Calu3 (cell line): Measurements from ENCODE around the gene GLT1D1. TPM values are rescaled to one million over a fixed set of nuclear protein-coding genes. Genes with fewer than 3 reads are reported as not detected.

Source experiments
- BruUV-seq: library from RNA; stranded (reverse); fragments of 400-500 nt; replicated peaks from 2 replicates; lab custom pipeline; 2021; lab: Mats Ljungman, UMichigan
- CTCF ChIA-PET: fragments of 300-600 bp; sonication (Branson Sonifier 250); formaldehyde crosslinking; loops from one replicate; lab custom pipeline; 2022; ENCODE audit warnings: antibody characterized with exemption; lab: Charles Lee
- DNase-seq: peaks from one replicate; pipeline ENCODE4 v3.0.0; 2022
- H3K27ac Mint-ChIP-seq: one replicate; pipeline ENCODE4 v1.8.0; 2022; ENCODE audit warnings: mixed read lengths; ENCODE audit not compliant: unreplicated experiment
- H3K27me3 Mint-ChIP-seq: one replicate; pipeline ENCODE4 v1.8.0; 2022; ENCODE audit warnings: mixed read lengths; ENCODE audit not compliant: unreplicated experiment
- H3K36me3 Mint-ChIP-seq: one replicate; pipeline ENCODE4 v1.8.0; 2022; ENCODE audit warnings: mild to moderate bottlenecking, moderate library complexity, mixed read lengths; ENCODE audit not compliant: insufficient read depth, unreplicated experiment
- H3K4me1 Mint-ChIP-seq: one replicate; pipeline ENCODE4 v1.8.0; 2022; ENCODE audit warnings: mild to moderate bottlenecking, low read depth, mixed read lengths; ENCODE audit not compliant: unreplicated experiment
- H3K4me3 Mint-ChIP-seq: one replicate; pipeline ENCODE4 v1.8.0; 2022; ENCODE audit warnings: mild to moderate bottlenecking, low read depth, moderate library complexity, mixed read lengths; ENCODE audit not compliant: unreplicated experiment
- H3K9me3 Mint-ChIP-seq: one replicate; pipeline ENCODE4 v1.8.0; 2022; ENCODE audit warnings: low read depth, mixed read lengths; ENCODE audit not compliant: unreplicated experiment
- intact Hi-C: fragments of 100-400 bp; cut with micrococcal nuclease; formaldehyde crosslinking; loops from one replicate; pipeline ENCODE4 v1.10.0; 2022; ENCODE audit not compliant: unreplicated experiment
- total RNA-seq: library from RNA; stranded (reverse); gene quantifications from 2 replicates; pipeline ENCODE4 v1.2.3, GENCODE V29; 2022
- TF ChIP-seq, protein P1 (sequence below): fragments of 200-600 bp; IDR thresholded peaks from one replicate; pipeline ENCODE4 v1.8.0; 2022; ENCODE audit warnings: antibody characterized with exemption; ENCODE audit not compliant: unreplicated experiment

The GLT1D1 gene
- total RNA-seq, 1 experiment from 2014 or later = not detected

DNA sequence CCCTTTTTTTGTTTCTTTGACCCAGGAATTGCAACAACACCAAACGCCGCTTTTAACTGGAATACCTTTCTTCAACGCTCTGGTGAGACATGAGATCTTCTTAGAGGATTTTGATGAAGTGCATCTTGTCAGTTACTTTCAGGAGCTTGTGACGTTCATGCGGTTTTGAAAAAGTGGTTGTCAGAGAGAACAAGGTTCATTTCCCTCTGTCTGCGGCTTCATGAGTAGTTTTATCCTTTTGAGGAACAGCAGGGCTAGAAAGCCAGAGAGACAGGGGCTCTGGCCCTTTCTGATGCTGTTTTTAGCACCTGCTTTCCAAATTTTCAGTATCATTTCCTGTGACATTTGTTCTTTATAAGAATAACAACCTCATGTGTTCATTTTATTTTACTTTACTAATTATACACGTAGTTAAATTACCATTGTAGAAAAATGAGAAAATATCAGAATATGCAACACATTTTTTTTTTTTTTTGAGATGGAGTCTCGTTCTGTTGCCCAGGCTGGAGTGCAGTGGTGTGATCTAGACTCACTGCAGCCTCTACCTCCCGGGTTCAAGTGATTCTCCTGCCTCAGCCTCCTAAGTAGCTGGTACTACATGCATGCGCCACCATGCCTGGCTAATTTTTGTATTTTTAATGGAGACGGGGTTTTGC lies 61.8 kb downstream of the GLT1D1 start:
- intact Hi-C loops = no loop called here
- H3K36me3 Mint-ChIP-seq = peaks cover 7% of the 10 kb centered on the region
- TF ChIP-seq, protein P1, sequence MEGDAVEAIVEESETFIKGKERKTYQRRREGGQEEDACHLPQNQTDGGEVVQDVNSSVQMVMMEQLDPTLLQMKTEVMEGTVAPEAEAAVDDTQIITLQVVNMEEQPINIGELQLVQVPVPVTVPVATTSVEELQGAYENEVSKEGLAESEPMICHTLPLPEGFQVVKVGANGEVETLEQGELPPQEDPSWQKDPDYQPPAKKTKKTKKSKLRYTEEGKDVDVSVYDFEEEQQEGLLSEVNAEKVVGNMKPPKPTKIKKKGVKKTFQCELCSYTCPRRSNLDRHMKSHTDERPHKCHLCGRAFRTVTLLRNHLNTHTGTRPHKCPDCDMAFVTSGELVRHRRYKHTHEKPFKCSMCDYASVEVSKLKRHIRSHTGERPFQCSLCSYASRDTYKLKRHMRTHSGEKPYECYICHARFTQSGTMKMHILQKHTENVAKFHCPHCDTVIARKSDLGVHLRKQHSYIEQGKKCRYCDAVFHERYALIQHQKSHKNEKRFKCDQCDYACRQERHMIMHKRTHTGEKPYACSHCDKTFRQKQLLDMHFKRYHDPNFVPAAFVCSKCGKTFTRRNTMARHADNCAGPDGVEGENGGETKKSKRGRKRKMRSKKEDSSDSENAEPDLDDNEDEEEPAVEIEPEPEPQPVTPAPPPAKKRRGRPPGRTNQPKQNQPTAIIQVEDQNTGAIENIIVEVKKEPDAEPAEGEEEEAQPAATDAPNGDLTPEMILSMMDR = no peak
- no peaks in the 10 kb centered on the region for H3K27me3 Mint-ChIP-seq
- H3K27ac Mint-ChIP-seq = no peak overlapping the region
- H3K4me1 Mint-ChIP-seq = no peaks in the 10 kb centered on the region
- CTCF ChIA-PET = no interaction called here
- no peak overlapping the region for H3K4me3 Mint-ChIP-seq
- peaks cover 21% of the 10 kb centered on the region for H3K9me3 Mint-ChIP-seq
- DNase-seq = no peak
- BruUV-seq = no TSS peak

- intact Hi-C loops = no loop called here
- CTCF ChIA-PET = no interaction called here
- TF ChIP-seq, protein P1 = no peak
- Mint-ChIP-seq H3K4me1 (no peaks in the 10 kb centered on the region), H3K9me3 (peaks cover 21% of the 10 kb centered on the region), H3K36me3 (peaks cover 4% of the 10 kb centered on the region), H3K4me3 (no peak overlapping the region), H3K27me3 (no peaks in the 10 kb centered on the region), H3K27ac (no peak overlapping the region)
- DNase-seq = no peak
- BruUV-seq = no TSS peak
Measured at GRCh38 chr12:128916425-128916824, 63.1 kb downstream of the GLT1D1 start.

DNA sequence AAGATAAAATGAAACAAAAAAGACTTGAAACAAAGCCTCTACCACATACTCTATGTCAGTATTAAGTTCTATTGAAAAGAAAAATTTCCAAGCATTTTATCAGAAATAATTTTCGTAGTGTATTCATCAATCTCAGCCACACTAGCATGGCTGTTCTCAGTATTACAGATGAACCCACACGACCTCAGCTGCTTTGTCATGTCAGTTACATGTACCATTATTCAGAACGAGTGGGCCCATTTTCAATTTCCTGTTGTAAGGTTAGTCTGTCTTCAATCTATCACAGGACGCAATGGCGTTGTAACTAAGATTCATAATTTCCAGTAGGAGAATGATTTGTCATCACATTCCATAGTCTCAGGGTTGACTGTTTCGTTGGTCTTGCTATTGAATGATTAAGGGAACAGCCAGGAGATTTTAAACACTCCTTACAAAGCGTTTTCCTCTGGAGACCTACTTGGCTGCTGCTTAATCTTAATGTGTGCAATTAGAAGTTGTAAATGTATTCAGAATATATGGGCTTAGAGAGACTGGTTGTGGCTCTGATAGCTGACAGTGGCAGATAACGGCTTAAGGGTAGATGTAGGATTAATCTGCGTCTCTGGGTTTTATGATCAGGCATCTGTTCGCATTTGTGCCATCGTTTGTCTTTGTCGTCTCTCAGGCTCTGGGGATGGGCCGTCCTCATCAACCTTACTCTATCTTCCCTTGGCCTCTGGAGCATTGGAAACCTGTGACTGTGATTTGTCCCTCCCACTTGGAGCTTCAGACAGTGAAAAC lies 65.4 kb downstream of the GLT1D1 start:
- BruUV-seq = no TSS peak
- peaks cover 26% of the 10 kb centered on the region for H3K9me3 Mint-ChIP-seq
- H3K27ac Mint-ChIP-seq = no peak overlapping the region
- no peaks in the 10 kb centered on the region for H3K36me3 Mint-ChIP-seq
- intact Hi-C loops = no loop called here
- no peaks in the 10 kb centered on the region for H3K27me3 Mint-ChIP-seq
- TF ChIP-seq, protein P1 = no peak
- H3K4me1 Mint-ChIP-seq = no peaks in the 10 kb centered on the region
- CTCF ChIA-PET = no interaction called here
- no peak overlapping the region for H3K4me3 Mint-ChIP-seq
- DNase-seq = no peak

DNA sequence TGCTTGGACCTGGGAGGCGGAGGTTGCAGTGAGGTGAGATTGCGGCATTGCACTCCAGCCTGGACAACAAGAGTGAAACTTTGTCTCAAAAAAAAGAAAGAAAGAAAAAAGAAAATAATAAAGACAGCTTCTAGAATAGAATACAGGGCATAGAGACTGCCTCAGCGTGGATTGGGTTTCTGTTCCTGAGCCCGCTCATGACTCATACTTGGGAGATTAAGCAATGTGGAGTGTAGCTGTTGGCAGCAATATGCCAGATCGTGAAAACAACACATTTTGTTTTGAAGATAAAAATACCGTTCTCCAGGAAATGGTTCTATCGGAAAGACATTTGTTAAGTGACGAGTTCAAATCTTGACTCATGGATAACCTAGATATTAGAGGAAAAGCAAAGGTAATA lies 67.2 kb downstream of the GLT1D1 start:
- TF ChIP-seq, protein P1 = no peak
- no peaks in the 10 kb centered on the region for H3K27me3 Mint-ChIP-seq
- intact Hi-C loops = no loop called here

More for the DNA sequence above, 67.2 kb downstream of the GLT1D1 start:
- Mint-ChIP-seq H3K36me3 (no peaks in the 10 kb centered on the region), H3K4me3 (no peak overlapping the region), H3K4me1 (no peaks in the 10 kb centered on the region), H3K27ac (no peak overlapping the region), H3K9me3 (peaks cover 28% of the 10 kb centered on the region)
- no TSS peak for BruUV-seq
- DNase-seq = no peak
- CTCF ChIA-PET = no interaction called here
